Liver (tissue), 3 donors: ENCODE measurements around the gene TSHZ2.

Experiments used
- FOXA1 ChIP-seq: IDR thresholded peaks from 2 replicates; pipeline ENCODE4 v1.6.1; 2016; ENCODE audit warnings: antibody characterized with exemption
- HNF4A ChIP-seq, 2 donors: conservative IDR thresholded peaks; 2 replicates each; pipeline ENCODE4 v1.6.1; 2016; ENCODE audit warnings: antibody characterized with exemption in 2 of 2, mild to moderate bottlenecking in 2 of 2
- HNF4G ChIP-seq: IDR thresholded peaks from 2 replicates; pipeline ENCODE4 v1.6.1; 2016; ENCODE audit warnings: antibody characterized with exemption
- JUND ChIP-seq, 2 donors: IDR thresholded peaks; 2 replicates each; pipeline ENCODE4 v1.6.1; 2016; ENCODE audit warnings: antibody characterized with exemption in 2 of 2
- NR2F2 ChIP-seq: IDR thresholded peaks from 2 replicates; pipeline ENCODE4 v1.6.1; 2016; ENCODE audit warnings: antibody characterized with exemption
- RAD21 ChIP-seq, 2 donors: IDR thresholded peaks; 2 replicates each; pipeline ENCODE4 v1.6.1; 2016; ENCODE audit warnings: antibody characterized with exemption in 2 of 2, mild to moderate bottlenecking in 2 of 2
- TAF1 ChIP-seq: conservative IDR thresholded peaks from 2 replicates; pipeline ENCODE4 v1.6.1; 2016; ENCODE audit warnings: antibody characterized with exemption, mild to moderate bottlenecking
- YY1 ChIP-seq: IDR thresholded peaks from 2 replicates; pipeline ENCODE4 v1.6.1; 2016; ENCODE audit warnings: antibody characterized with exemption, mild to moderate bottlenecking
- TF ChIP-seq, protein P1 (sequence below): fragments of 150-350 bp; IDR thresholded peaks from 2 replicates; pipeline ENCODE4 v1.5.1; 2017; ENCODE audit warnings: improper control_type of control experiment, low read depth, low read length; ENCODE audit not compliant: missing input control
- TF ChIP-seq, protein P2 (sequence below): IDR thresholded peaks from 2 replicates; pipeline ENCODE4 v1.6.1; 2016; ENCODE audit warnings: antibody characterized with exemption
- TF ChIP-seq, protein P3 (sequence below): IDR thresholded peaks from 2 replicates; pipeline ENCODE4 v1.6.1; 2016; ENCODE audit warnings: antibody characterized with exemption
- TF ChIP-seq, protein P4 (sequence below): IDR thresholded peaks from 2 replicates; pipeline ENCODE4 v1.6.1; 2016; ENCODE audit warnings: antibody characterized with exemption, mild to moderate bottlenecking
- donor health status: healthy.
- donor health status: healthy.

DNA sequence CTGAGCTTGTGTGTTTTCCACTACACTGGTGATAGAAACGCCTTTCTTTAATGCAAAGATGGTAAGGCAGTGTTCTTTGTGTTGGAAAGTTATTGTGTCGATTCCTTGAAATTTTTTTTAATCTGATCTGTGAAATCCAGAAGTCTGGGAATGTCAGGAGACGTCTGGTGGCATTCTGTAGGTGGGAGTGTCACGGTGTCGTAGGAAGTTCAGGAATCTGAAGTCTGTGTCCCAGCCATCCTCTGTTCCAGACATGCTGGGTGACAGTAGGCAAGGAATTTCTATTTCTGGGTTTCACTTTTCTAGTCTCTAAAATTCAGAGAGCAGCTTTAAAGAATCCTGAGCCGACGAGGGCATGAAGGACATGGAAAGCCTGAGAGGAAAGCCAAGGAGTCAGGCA is 397.7 kb downstream of the TSHZ2 start:
- TF ChIP-seq, protein P1, sequence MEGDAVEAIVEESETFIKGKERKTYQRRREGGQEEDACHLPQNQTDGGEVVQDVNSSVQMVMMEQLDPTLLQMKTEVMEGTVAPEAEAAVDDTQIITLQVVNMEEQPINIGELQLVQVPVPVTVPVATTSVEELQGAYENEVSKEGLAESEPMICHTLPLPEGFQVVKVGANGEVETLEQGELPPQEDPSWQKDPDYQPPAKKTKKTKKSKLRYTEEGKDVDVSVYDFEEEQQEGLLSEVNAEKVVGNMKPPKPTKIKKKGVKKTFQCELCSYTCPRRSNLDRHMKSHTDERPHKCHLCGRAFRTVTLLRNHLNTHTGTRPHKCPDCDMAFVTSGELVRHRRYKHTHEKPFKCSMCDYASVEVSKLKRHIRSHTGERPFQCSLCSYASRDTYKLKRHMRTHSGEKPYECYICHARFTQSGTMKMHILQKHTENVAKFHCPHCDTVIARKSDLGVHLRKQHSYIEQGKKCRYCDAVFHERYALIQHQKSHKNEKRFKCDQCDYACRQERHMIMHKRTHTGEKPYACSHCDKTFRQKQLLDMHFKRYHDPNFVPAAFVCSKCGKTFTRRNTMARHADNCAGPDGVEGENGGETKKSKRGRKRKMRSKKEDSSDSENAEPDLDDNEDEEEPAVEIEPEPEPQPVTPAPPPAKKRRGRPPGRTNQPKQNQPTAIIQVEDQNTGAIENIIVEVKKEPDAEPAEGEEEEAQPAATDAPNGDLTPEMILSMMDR: no peak
- TF ChIP-seq JUND (IDR thresholded peaks at IDR 0.05) (no peak), YY1 (no peak), RAD21 (IDR thresholded peaks at IDR 0.05) (no peak), HNF4A (conservative IDR thresholded peaks at IDR 0.05) (no peak), TAF1 (no peak), NR2F2 (no peak), HNF4G (no peak), FOXA1 (no peak)
- TF ChIP-seq, protein P2, sequence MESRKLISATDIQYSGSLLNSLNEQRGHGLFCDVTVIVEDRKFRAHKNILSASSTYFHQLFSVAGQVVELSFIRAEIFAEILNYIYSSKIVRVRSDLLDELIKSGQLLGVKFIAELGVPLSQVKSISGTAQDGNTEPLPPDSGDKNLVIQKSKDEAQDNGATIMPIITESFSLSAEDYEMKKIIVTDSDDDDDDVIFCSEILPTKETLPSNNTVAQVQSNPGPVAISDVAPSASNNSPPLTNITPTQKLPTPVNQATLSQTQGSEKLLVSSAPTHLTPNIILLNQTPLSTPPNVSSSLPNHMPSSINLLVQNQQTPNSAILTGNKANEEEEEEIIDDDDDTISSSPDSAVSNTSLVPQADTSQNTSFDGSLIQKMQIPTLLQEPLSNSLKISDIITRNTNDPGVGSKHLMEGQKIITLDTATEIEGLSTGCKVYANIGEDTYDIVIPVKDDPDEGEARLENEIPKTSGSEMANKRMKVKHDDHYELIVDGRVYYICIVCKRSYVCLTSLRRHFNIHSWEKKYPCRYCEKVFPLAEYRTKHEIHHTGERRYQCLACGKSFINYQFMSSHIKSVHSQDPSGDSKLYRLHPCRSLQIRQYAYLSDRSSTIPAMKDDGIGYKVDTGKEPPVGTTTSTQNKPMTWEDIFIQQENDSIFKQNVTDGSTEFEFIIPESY: no peak
- TF ChIP-seq, protein P3, sequence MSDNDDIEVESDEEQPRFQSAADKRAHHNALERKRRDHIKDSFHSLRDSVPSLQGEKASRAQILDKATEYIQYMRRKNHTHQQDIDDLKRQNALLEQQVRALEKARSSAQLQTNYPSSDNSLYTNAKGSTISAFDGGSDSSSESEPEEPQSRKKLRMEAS: no peak
- TF ChIP-seq, protein P4, sequence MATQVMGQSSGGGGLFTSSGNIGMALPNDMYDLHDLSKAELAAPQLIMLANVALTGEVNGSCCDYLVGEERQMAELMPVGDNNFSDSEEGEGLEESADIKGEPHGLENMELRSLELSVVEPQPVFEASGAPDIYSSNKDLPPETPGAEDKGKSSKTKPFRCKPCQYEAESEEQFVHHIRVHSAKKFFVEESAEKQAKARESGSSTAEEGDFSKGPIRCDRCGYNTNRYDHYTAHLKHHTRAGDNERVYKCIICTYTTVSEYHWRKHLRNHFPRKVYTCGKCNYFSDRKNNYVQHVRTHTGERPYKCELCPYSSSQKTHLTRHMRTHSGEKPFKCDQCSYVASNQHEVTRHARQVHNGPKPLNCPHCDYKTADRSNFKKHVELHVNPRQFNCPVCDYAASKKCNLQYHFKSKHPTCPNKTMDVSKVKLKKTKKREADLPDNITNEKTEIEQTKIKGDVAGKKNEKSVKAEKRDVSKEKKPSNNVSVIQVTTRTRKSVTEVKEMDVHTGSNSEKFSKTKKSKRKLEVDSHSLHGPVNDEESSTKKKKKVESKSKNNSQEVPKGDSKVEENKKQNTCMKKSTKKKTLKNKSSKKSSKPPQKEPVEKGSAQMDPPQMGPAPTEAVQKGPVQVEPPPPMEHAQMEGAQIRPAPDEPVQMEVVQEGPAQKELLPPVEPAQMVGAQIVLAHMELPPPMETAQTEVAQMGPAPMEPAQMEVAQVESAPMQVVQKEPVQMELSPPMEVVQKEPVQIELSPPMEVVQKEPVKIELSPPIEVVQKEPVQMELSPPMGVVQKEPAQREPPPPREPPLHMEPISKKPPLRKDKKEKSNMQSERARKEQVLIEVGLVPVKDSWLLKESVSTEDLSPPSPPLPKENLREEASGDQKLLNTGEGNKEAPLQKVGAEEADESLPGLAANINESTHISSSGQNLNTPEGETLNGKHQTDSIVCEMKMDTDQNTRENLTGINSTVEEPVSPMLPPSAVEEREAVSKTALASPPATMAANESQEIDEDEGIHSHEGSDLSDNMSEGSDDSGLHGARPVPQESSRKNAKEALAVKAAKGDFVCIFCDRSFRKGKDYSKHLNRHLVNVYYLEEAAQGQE: no peak
